ENCODE measurements around the gene SPEG. TPM values are rescaled to one million over a fixed set of nuclear protein-coding genes. Genes with fewer than 3 reads are reported as not detected.

The SPEG gene
- total and polyA plus RNA-seq, 2 donors (not counting 3 experiments of a cell fraction or from before 2014, with no cell fraction given), result 0.84 to 3.5 TPM

GRCh38 chr2:219453671-219454590 lies 19.3 kb downstream of the SPEG start:
- Histone ChIP-seq H2AFZ (ENCODE audit: low read depth, low read length) (no peak overlapping the region), H3K36me3 (ENCODE audit: control insufficient read depth in 2 of 2, extremely low read depth in 1 of 2, insufficient read depth in 2 of 2, low read length in 2 of 2) (no peaks in the 10 kb centered on the region), H3K79me2 (ENCODE audit: control insufficient read depth, insufficient read depth, low read length) (no peaks in the 10 kb centered on the region), H3K27ac (ENCODE audit: insufficient read depth, low read depth, low read length) (no peak overlapping the region), H3K4me3 (replicated peaks in 1 of 3; ENCODE audit: insufficient read depth in 1 of 3, low read depth in 1 of 3, low read length in 3 of 3) (no peak overlapping the region), H3K9me3 (replicated peaks; ENCODE audit: control insufficient read depth, insufficient read depth, low read length) (no peaks in the 10 kb centered on the region), H3K9me1 (replicated peaks; ENCODE audit: control insufficient read depth, extremely low read depth, insufficient read depth, low read length) (no peaks in the 10 kb centered on the region), H3K27me3 (ENCODE audit: control insufficient read depth in 2 of 2, insufficient read depth in 2 of 2, low read length in 2 of 2) (peaks cover 0 to 1% of the 10 kb centered on the region in 2 experiments), H3K4me2 (ENCODE audit: insufficient read depth, low read length) (no peak overlapping the region), H3K4me1 (ENCODE audit: control insufficient read depth, extremely low read depth, insufficient read depth, low read length) (no peaks in the 10 kb centered on the region), H4K20me1 (replicated peaks; ENCODE audit: control insufficient read depth, extremely low read depth, insufficient read depth, low read length) (no peaks in the 10 kb centered on the region), H3K9ac (replicated peaks; ENCODE audit: extremely low read depth, insufficient read depth, low read length) (no peak overlapping the region)
- intact Hi-C loops (cut with micrococcal nuclease), result no loop called here
- BruUV-seq (replicated peaks), result no TSS peak
- no peak for TF ChIP-seq POLR2A (IDR thresholded peaks at IDR 0.05; ENCODE audit: low read depth, low read length)
- POLR2A ChIA-PET, result no interaction called here
- FAIRE-seq (no peak), DNase-seq (ENCODE audit: low read depth, low spot score) (no peak)
- CTCF ChIA-PET, result interaction anchor here (0.9 to 8.2 kb wide), 6 partner anchors 9 to 106 kb away, joined by 3 to 181 read pairs (median 8); a partner anchor contains a TSS
- dilution Hi-C loops (cut with MboI; ENCODE audit: extremely low pct_ligation_motif_present, low sequenced_read_pairs), result no loop called here

GRCh38 chr2:219455581-219455980 lies 20.9 kb downstream of the SPEG start:
- H3K9ac ChIP-seq (replicated peaks; ENCODE audit: extremely low read depth, insufficient read depth, low read length), result no peak overlapping the region
- FAIRE-seq, result no peak
- H3K27ac ChIP-seq (ENCODE audit: insufficient read depth, low read depth, low read length), result no peak overlapping the region
- H3K27me3 ChIP-seq (ENCODE audit: control insufficient read depth in 2 of 2, insufficient read depth in 2 of 2, low read length in 2 of 2), result peaks cover 0 to 1% of the 10 kb centered on the region in 2 experiments
- TF ChIP-seq POLR2AphosphoS5 (IDR thresholded peaks at IDR 0.05; ENCODE audit: insufficient read depth, low read depth, low read length) (no peak), CTCF (IDR thresholded peaks at IDR 0.05; ENCODE audit: extremely low read depth in 1 of 2, insufficient read depth in 1 of 2, low read depth in 1 of 2, low read length in 2 of 2) (no peak), FOS (IDR thresholded peaks at IDR 0.05; ENCODE audit: borderline replicate concordance, insufficient read depth, low read length) (no peak), MYC (IDR thresholded peaks at IDR 0.05; ENCODE audit: low read depth, low read length) (no peak), JUN (IDR thresholded peaks at IDR 0.05; ENCODE audit: borderline replicate concordance, insufficient read depth, insufficient read length, low read depth) (no peak), GATA2 (IDR thresholded peaks at IDR 0.05; ENCODE audit: insufficient read depth, insufficient read length, low read depth, low read length) (no peak), EZH2 (IDR thresholded peaks at IDR 0.05; ENCODE audit: borderline replicate concordance, low read depth, low read length, severe bottlenecking) (no peak), POLR2A (IDR thresholded peaks at IDR 0.05; ENCODE audit: low read depth, low read length) (no peak)
- TF ChIP-seq, protein P1, sequence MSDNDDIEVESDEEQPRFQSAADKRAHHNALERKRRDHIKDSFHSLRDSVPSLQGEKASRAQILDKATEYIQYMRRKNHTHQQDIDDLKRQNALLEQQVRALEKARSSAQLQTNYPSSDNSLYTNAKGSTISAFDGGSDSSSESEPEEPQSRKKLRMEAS (IDR thresholded peaks at IDR 0.05; ENCODE audit: insufficient read depth, insufficient read length), result no peak
- H3K4me2 ChIP-seq (ENCODE audit: insufficient read depth, low read length), result no peak overlapping the region
- dilution Hi-C loops (cut with MboI; ENCODE audit: extremely low pct_ligation_motif_present, low sequenced_read_pairs) (no loop called here), intact Hi-C loops (cut with micrococcal nuclease) (no loop called here)
- H3K79me2 ChIP-seq (ENCODE audit: control insufficient read depth, insufficient read depth, low read length), result no peaks in the 10 kb centered on the region
- H3K36me3 ChIP-seq (ENCODE audit: control insufficient read depth in 2 of 2, extremely low read depth in 1 of 2, insufficient read depth in 2 of 2, low read length in 2 of 2), result no peaks in the 10 kb centered on the region
- H3K4me1 ChIP-seq (ENCODE audit: control insufficient read depth, extremely low read depth, insufficient read depth, low read length), result no peaks in the 10 kb centered on the region
- BruUV-seq (replicated peaks), result no TSS peak
- H4K20me1 ChIP-seq (replicated peaks; ENCODE audit: control insufficient read depth, extremely low read depth, insufficient read depth, low read length), result no peaks in the 10 kb centered on the region
- H3K9me1 ChIP-seq (replicated peaks; ENCODE audit: control insufficient read depth, extremely low read depth, insufficient read depth, low read length), result no peaks in the 10 kb centered on the region
- H2AFZ ChIP-seq (ENCODE audit: low read depth, low read length), result no peak overlapping the region
- H3K4me3 ChIP-seq (replicated peaks in 1 of 3; ENCODE audit: insufficient read depth in 1 of 3, low read depth in 1 of 3, low read length in 3 of 3), result no peak overlapping the region
- DNase-seq (ENCODE audit: low read depth, low spot score), result no peak
- ChIA-PET CTCF (interaction anchor here (0.8 to 8.2 kb wide), 5 partner anchors 19 to 105 kb away, joined by 3 to 181 read pairs (median 7); a partner anchor contains a TSS), POLR2A (no interaction called here)
- no peaks in the 10 kb centered on the region for H3K9me3 ChIP-seq (replicated peaks; ENCODE audit: control insufficient read depth, insufficient read depth, low read length)
